Keratinocyte (primary cell): Measurements from ENCODE around the gene CEMP1. TPM values are rescaled to one million over a fixed set of nuclear protein-coding genes. Genes with fewer than 3 reads are reported as not detected.

Experiments used
- DNase-seq: peaks from one replicate; pipeline ENCODE4 v3.0.0-alpha.2; 2011; ENCODE audit warnings: low read depth, missing footprints, low spot score
- FAIRE-seq: peaks from 2 replicates; lab custom pipeline; 2011; peaks lifted over from hg19 to GRCh38; lab: Jason Lieb, UNC
- H2AFZ ChIP-seq: 2 replicates; pipeline ENCODE4 v1.6.0; 2012; ENCODE audit warnings: low read length, control low read depth, inconsistent platforms; ENCODE audit not compliant: control insufficient read depth
- H3K27ac ChIP-seq: 2 replicates; pipeline ENCODE4 v1.5.1; 2011; ENCODE audit warnings: low read length; ENCODE audit not compliant: control insufficient read depth, insufficient read depth
- H3K27me3 ChIP-seq: 3 replicates; pipeline ENCODE4 v1.6.0; 2011; ENCODE audit warnings: low read length; ENCODE audit not compliant: control insufficient read depth, insufficient read depth; ENCODE audit errors: extremely low read depth
- H3K36me3 ChIP-seq, 2 experiments: 2 replicates in 1 of 2; 3 replicates in 1 of 2; pipeline ENCODE4 v1.5.1; 2011; ENCODE audit warnings: low read length in 2 of 2, mild to moderate bottlenecking in 1 of 2; ENCODE audit not compliant: control insufficient read depth in 2 of 2, insufficient read depth in 2 of 2; ENCODE audit errors: extremely low read depth in 1 of 2
- H3K4me1 ChIP-seq: 3 replicates; pipeline ENCODE4 v1.5.1; 2011; ENCODE audit warnings: low read length; ENCODE audit not compliant: control insufficient read depth, insufficient read depth; ENCODE audit errors: extremely low read depth
- H3K4me2 ChIP-seq: 3 replicates; pipeline ENCODE4 v1.6.0; 2011; ENCODE audit warnings: low read depth, low read length; ENCODE audit not compliant: control insufficient read depth, insufficient read depth; ENCODE audit errors: extremely low read depth
- H3K4me3 ChIP-seq, 3 experiments: fragments of 200-600 bp in 1 of 3; sonication (generic) in 1 of 3; 2 replicates in 2 of 3; 3 replicates in 1 of 3; pipeline ENCODE4 v1.5.1; 2011 to 2016; ENCODE audit warnings: low read length in 3 of 3, mild to moderate bottlenecking in 3 of 3, control low read depth in 2 of 3, inconsistent platforms in 1 of 3, low read depth in 1 of 3, mixed read lengths in 1 of 3, mixed run types in 1 of 3, moderate library complexity in 1 of 3; ENCODE audit not compliant: control insufficient read depth in 2 of 3, insufficient read depth in 2 of 3; ENCODE audit errors: extremely low read depth in 1 of 3
- H3K79me2 ChIP-seq: 2 replicates; pipeline ENCODE4 v1.6.0; 2012; ENCODE audit warnings: low read length; ENCODE audit not compliant: control insufficient read depth, insufficient read depth
- H3K9ac ChIP-seq: 3 replicates; pipeline ENCODE4 v1.6.0; 2011; ENCODE audit warnings: low read length; ENCODE audit not compliant: control insufficient read depth, insufficient read depth; ENCODE audit errors: extremely low read depth
- H3K9me1 ChIP-seq: 3 replicates; pipeline ENCODE4 v1.6.0; 2011; ENCODE audit warnings: low read length; ENCODE audit not compliant: control insufficient read depth, insufficient read depth; ENCODE audit errors: extremely low read depth
- H3K9me3 ChIP-seq: 2 replicates; pipeline ENCODE4 v1.5.1; 2012; ENCODE audit warnings: low read depth, low read length; ENCODE audit not compliant: control insufficient read depth
- H4K20me1 ChIP-seq: 3 replicates; pipeline ENCODE4 v1.6.0; 2011; ENCODE audit warnings: low read length; ENCODE audit not compliant: control insufficient read depth, insufficient read depth; ENCODE audit errors: extremely low read depth
- CTCF ChIP-seq, 3 experiments: IDR thresholded peaks in 1 of 3; conservative IDR thresholded peaks in 1 of 3; optimal IDR thresholded peaks in 1 of 3; 2 replicates in 2 of 3; 3 replicates in 1 of 3; pipeline versions ENCODE3 to v1.5.1; 2011; ENCODE audit warnings: low read length in 3 of 3, mild to moderate bottlenecking in 3 of 3, moderate library complexity in 2 of 3, control low read depth in 1 of 3, inconsistent platforms in 1 of 3; ENCODE audit not compliant: insufficient read depth in 2 of 3; ENCODE audit errors: extremely low read depth in 1 of 3
- EZH2 ChIP-seq: IDR thresholded peaks from one replicate; pipeline ENCODE4 v1.6.1; 2012; ENCODE audit warnings: inconsistent platforms, mild to moderate bottlenecking, low read length, moderate library complexity
- dilution Hi-C: fragments of 300-500 bp; cut with MboI; formaldehyde crosslinking; loops from one replicate; pipeline ENCODE4 v1.7.0; 2020; ENCODE audit warnings: low sequenced_read_pairs; ENCODE audit not compliant: extremely low pct_ligation_motif_present
- polyA plus RNA-seq, 5 experiments: library from polyadenylated mRNA; depleted of rRNA in 3 of 5; stranded (reverse) in 3 of 5; stranded (forward) in 1 of 5; unstranded in 1 of 5; fragments of >200 nt; gene quantifications; 1 replicate in 1 of 5; 2 replicates in 3 of 5; 3 replicates in 1 of 5; pipeline versions ENCODE4 v1.2.1 to v1.2.3, GENCODE V29; 2011 to 2012; ENCODE audit warnings: missing spikeins in 2 of 5, low read depth in 1 of 5, low replicate concordance in 1 of 5

The CEMP1 gene
- polyA plus RNA-seq, 1 donor (not counting 4 experiments of a cell fraction or from before 2014, with no cell fraction given): not detected

DNA sequence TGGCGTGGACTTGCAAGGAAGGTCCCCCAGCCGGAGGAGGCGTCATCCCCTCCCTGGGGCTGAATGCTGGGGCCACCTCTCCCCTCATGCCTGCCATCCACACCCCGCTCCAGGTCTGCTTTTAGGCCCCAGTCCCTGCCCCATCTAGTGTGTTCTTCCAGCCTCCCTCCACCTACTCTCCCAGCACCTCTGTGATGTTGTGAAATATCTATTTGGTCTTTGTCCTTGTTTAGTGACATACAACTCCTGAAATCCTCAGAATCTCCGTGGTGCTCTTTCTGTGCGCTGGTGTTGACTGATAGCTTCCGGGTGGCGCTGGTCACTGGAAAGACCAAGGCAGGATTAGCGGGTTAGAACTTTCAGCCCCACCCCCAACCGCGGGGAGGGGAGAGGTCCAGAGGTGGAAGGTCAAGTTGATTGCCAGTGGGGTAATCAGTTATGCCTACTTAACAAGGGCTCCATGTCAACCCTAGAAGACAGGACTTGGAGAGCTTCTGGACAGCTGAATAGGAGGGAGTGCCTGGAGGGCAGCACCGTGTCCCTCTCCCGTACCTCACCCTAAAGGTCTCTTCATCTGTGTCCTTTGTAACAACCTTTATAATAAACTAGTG lies 46.2 kb downstream of the CEMP1 start:
- Histone ChIP-seq H3K36me3 (no peaks in the 10 kb centered on the region), H3K9me1 (no peaks in the 10 kb centered on the region), H2AFZ (no peak overlapping the region), H3K4me2 (no peak overlapping the region), H4K20me1 (no peaks in the 10 kb centered on the region), H3K27ac (no peak overlapping the region), H3K9ac (no peak overlapping the region), H3K27me3 (no peaks in the 10 kb centered on the region), H3K9me3 (no peaks in the 10 kb centered on the region), H3K4me3 (no peak overlapping the region), H3K79me2 (no peaks in the 10 kb centered on the region), H3K4me1 (peaks cover 3% of the 10 kb centered on the region)
- FAIRE-seq (no peak), DNase-seq (no peak)
- dilution Hi-C loops: no loop called here
- TF ChIP-seq CTCF (optimal IDR thresholded peaks at IDR 0.05 in 1 of 3, IDR thresholded peaks at IDR 0.05 in 1 of 3, conservative IDR thresholded peaks at IDR 0.05 in 1 of 3; ENCODE audit: extremely low read depth in 1 of 3, insufficient read depth in 2 of 3, low read length in 3 of 3) (no peak), EZH2 (no peak)

GRCh38 chr16:2483939-2484897 lies 47.0 kb downstream of the CEMP1 start:
- no peaks in the 10 kb centered on the region for H3K27me3 ChIP-seq
- no peak for FAIRE-seq
- dilution Hi-C loops: no loop called here
- H3K4me2 ChIP-seq: no peak overlapping the region
- H3K79me2 ChIP-seq: peaks cover 1% of the 10 kb centered on the region
- H4K20me1 ChIP-seq: no peaks in the 10 kb centered on the region
- peaks cover 0 to under 1% of the 10 kb centered on the region in 2 experiments for H3K36me3 ChIP-seq
- no peak overlapping the region for H3K4me3 ChIP-seq
- no peak for DNase-seq
- no peak overlapping the region for H3K9ac ChIP-seq
- TF ChIP-seq EZH2: no peak
- TF ChIP-seq CTCF (optimal IDR thresholded peaks at IDR 0.05 in 1 of 3, IDR thresholded peaks at IDR 0.05 in 1 of 3, conservative IDR thresholded peaks at IDR 0.05 in 1 of 3; ENCODE audit: extremely low read depth in 1 of 3, insufficient read depth in 2 of 3, low read length in 3 of 3): no peak
- no peaks in the 10 kb centered on the region for H3K9me3 ChIP-seq
- H2AFZ ChIP-seq: no peak overlapping the region
- H3K9me1 ChIP-seq: no peaks in the 10 kb centered on the region
- H3K4me1 ChIP-seq: peaks cover 3% of the 10 kb centered on the region
- no peak overlapping the region for H3K27ac ChIP-seq
